ENCODE data around the gene DCDC2C.

The DCDC2C gene

GRCh38 chr2:3712831-3713503 is 9.6 kb downstream of the DCDC2C start:
- DNase-seq = no peak

- no peak for DNase-seq
These were observed 15.3 kb downstream of the DCDC2C start for GRCh38 chr2:3718679-3719078.

- no peak for DNase-seq
These were observed 21.6 kb downstream of the DCDC2C start for GRCh38 chr2:3725002-3725401.

- no peak for DNase-seq
These were observed 22.3 kb downstream of the DCDC2C start for GRCh38 chr2:3725458-3726250.

GRCh38 chr2:3726511-3726910 is 23.1 kb downstream of the DCDC2C start:
- DNase-seq = no peak

DNA sequence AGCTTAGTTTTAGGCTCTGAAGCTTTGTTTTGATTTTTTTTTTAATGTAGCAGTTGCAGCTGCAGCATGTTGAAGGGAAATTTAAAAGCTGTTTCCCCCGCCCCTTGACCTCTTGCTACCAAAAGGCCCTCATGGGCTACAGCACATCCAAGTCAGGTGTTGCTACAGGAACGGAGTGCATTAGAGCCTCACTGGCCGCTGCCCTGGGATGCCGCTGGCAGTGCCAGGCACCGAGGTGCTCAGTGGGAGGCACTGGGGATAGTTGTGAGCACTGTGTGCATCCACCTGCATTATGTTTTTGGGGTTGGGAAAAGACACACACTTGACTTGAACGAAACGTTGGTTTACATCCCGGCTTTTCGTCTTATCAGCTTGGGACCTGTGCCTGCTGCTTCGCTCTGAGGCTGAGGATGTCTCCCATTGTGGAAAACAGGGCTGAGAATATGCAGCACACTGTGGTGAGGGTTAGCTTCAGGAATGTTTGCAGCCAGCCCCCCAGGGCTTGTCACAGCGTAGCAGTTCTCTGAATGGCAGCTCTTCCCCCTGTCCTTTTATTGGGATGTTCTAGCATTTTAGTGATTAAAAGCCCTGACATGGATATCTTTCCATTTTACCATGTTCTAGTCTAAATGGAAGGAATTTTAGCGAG is 24.1 kb downstream of the DCDC2C start:
- no peak for DNase-seq

GRCh38 chr2:3728104-3729054 is 25.0 kb downstream of the DCDC2C start:
- peak; percentile 53 for DNase-seq

- DNase-seq = no peak
These were observed 25.7 kb downstream of the DCDC2C start for GRCh38 chr2:3729055-3729448.

GRCh38 chr2:3729786-3730185 is 26.4 kb downstream of the DCDC2C start:
- DNase-seq = no peak

GRCh38 chr2:3730646-3731045 is 27.3 kb downstream of the DCDC2C start:
- DNase-seq = no peak

DNA sequence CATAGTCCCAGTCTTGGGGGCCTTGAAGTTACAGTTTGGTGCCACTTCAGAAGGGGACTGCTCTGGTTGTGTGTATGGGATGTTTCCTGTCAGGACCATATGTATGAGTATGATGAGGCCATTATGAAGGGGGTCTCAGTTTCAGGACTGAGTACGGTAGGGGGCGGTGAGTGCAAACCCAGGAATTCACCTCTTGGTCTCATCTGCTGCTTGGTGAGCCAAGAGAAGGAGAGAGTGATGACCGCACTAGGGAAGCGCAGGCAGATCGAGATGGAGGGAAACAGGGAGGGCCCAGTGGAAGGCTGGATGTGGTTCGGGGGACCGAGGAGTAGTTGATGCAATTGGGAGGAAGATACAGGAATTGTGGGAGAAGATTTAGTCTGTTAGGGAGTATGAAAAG is 28.5 kb downstream of the DCDC2C start:
- DNase-seq = no peak

GRCh38 chr2:3736112-3736511 is 32.7 kb downstream of the DCDC2C start:
- DNase-seq = no peak

DNA sequence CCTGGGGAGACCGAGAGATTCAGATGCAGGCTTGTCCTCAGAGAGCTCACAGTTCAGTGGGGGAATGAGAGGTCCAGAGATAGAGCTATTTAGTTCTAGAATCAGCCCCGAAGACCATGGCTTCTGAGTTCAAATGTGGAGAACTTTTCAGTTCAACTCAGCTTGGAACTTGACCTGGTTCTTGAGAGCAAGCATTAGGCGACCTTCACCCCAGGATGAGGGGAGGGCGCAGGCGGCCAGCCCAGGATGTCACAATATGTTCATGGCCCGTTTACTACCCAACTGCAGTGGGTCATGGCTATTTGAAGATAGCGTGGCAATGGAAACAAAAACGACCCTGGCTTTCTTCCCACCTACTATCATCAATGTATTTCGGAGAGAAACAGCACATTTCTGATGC is 33.8 kb downstream of the DCDC2C start:
- no peak for DNase-seq

GRCh38 chr2:3738454-3738853 is 35.1 kb downstream of the DCDC2C start:
- DNase-seq = no peak

- no peak for DNase-seq
These were observed 35.9 kb downstream of the DCDC2C start for GRCh38 chr2:3739313-3739712.

GRCh38 chr2:3741396-3741795 is 38.0 kb downstream of the DCDC2C start:
- DNase-seq = no peak

- DNase-seq = no peak
These were observed 38.7 kb downstream of the DCDC2C start for GRCh38 chr2:3741867-3742602.

DNA sequence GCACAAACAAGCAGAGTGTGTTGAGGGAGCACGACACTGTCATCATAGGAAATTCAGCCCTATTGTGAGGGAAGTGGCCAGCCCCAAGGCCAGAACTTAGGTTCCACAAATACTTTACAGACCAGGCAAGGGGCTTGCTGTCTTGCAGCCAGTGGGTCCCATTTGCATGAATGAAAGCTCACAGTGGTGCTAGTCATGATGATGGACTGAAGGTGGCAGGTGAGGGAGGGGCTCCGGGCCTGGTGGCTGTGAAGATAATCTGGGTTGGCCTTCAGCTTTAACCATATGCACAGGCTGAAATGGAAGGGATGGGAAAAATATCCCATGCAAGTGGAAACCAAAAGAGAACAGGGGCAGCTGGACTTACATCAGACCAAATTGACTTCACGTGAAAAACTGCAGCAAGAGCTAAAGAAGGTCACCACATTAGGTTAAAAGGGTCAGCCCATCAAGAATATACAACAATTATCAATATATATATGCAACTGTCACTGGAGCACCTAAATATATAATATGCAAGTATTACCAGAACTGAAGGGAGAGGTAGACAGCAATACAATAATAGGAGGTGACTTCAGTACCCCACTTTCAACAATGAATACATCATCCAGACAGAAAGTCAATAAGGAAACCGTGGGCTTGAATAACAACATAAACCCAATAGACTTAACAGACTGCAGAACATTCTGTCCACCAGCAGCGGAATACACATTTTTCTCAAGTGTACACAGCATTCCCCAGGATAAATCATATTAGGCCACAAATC is 39.6 kb downstream of the DCDC2C start:
- no peak for DNase-seq

DNA sequence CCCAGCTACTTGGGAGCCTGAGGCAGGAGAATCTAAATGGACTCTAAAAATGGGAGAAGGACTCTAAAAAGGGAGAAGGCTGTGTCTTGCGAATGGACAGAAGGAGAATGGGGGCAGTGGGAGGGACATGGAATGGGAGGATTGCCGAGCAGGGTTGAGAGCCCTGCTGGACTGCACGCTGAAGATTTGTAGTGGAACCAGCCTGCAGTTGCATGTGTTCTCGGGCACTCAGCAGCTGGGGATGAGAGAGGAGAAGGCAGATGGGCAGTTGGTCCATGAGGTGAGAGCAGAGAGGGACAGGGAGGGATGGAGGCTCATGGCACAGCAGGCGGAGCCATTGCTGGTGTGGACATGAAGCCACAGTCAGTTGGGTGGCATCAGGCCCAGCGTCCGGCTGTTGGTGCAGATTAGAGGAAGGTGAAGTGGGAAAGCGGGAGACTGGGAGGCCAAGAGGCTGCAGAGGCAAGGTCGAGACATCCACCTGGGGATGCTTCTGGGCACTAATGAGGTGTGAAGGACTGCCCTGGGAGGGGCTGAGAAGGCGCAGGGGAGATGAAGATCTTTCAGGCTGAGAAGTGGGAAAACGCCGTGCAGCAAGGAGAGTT is 40.7 kb downstream of the DCDC2C start:
- no peak for DNase-seq

- no peak for DNase-seq
These were observed 42.5 kb downstream of the DCDC2C start for GRCh38 chr2:3745920-3746319.
